Measurements from ENCODE around the gene KRT81.

Gene KRT81

DNA sequence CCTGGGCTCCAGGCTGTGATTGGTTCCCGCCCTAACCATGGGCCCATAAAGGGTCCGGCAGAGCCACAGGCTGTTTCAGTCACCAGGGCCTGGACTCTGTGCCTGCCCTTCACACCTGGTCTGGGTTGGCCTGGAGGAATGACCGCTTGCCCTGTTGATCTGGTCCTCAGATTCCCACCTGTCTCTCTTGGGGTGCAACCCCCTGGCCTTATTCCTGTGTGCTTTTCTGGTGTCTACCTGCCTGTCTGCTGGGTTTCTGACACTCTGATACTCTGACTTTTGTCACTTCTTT, 32.8 kb upstream of the KRT81 start:
- in situ Hi-C loops (cut with HindIII; ENCODE audit: low sequenced_read_pairs), result no loop called here
- no peak for DNase-seq (ENCODE audit: low read depth, low spot score)
- TF ChIP-seq, protein P1, sequence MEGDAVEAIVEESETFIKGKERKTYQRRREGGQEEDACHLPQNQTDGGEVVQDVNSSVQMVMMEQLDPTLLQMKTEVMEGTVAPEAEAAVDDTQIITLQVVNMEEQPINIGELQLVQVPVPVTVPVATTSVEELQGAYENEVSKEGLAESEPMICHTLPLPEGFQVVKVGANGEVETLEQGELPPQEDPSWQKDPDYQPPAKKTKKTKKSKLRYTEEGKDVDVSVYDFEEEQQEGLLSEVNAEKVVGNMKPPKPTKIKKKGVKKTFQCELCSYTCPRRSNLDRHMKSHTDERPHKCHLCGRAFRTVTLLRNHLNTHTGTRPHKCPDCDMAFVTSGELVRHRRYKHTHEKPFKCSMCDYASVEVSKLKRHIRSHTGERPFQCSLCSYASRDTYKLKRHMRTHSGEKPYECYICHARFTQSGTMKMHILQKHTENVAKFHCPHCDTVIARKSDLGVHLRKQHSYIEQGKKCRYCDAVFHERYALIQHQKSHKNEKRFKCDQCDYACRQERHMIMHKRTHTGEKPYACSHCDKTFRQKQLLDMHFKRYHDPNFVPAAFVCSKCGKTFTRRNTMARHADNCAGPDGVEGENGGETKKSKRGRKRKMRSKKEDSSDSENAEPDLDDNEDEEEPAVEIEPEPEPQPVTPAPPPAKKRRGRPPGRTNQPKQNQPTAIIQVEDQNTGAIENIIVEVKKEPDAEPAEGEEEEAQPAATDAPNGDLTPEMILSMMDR (IDR thresholded peaks at IDR 0.05; ENCODE audit: low read depth, low read length), result no peak
- H3K4me3 ChIP-seq (ENCODE audit: low read depth, low read length), result no peak overlapping the region

DNA sequence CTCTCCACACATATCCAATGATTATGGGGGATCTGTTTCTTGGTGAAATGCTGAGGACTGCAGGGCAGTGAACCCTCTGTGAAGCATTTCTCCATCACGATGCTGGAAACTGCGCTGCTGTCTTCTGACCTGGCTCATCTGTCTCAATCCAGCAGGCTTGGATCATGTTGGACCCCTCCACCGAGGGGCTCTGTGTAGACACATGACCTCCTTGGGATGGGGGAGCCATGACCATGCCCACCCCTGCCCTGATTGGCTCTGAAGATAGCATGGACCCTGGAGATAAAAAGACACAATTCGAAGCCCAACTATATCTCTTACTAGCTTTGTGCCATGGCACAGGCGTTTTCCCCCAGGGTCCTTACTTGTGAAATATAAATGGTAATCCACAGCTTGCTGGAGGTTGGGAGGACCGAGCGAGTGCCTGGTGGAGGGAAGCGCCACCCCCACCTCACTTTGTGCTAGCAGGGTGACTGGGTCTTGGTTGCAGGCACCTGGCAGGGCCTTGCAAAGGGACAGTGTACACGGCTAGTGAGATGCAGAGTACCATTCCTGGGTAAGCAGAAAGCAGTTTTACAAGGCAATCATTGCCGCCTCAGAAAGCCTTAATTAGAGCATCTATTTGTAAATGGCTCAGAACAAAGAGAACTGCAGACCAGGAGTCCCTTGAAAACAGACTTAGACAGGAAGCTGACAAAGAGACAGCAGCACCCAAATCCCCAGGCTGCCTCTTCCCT, 32.2 kb upstream of the KRT81 start:
- TF ChIP-seq, protein P1 (IDR thresholded peaks at IDR 0.05; ENCODE audit: low read depth, low read length), result no peak
- H3K4me3 ChIP-seq (ENCODE audit: low read depth, low read length), result no peak overlapping the region
- no peak for DNase-seq (ENCODE audit: low read depth, low spot score)
- in situ Hi-C loops (cut with HindIII; ENCODE audit: low sequenced_read_pairs), result no loop called here

DNA sequence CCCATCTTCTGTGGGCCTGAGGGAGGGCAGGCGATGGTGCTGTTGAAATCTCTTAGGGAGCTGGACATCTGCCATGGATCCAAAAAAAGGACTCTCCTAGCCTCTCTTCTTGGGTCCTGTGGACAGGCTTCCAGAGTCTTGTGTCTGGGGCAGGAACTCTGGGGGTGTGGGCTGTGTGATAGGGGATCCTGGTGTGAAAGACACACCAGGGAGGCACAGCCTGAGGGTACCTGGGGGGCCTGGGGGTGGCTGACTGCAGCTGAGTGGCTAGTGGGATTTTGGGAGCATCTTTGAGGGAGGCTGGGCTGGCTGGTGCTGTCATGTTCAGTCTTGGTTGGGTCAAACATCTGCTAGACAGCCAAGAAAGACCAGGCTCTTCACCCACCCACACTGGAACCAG, 31.7 kb upstream of the KRT81 start:
- DNase-seq (ENCODE audit: low read depth, low spot score), result no peak
- in situ Hi-C loops (cut with HindIII; ENCODE audit: low sequenced_read_pairs), result no loop called here
- TF ChIP-seq, protein P1 (IDR thresholded peaks at IDR 0.05; ENCODE audit: low read depth, low read length), result no peak
- H3K4me3 ChIP-seq (ENCODE audit: low read depth, low read length), result no peak overlapping the region

DNA sequence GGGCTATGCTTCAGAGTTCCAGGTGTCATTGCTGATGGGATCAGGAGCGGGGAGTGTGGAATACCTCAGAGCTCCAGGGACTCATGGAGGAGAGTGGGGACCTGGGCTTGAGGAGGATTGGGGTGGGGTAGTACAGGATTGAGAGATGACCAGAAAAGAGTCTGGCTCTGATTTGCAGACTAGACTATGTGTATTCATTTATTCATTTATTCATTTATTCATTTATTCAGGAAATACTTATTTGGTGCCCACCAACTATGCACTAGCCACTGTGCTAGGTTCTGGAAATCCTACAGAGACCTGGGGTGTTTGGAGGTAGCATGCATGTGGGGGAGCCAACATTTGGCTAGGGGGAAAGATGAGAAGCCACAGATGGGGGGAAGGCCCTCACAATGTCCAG, 30.7 kb upstream of the KRT81 start:
- H3K4me3 ChIP-seq (ENCODE audit: low read depth, low read length), result no peak overlapping the region
- TF ChIP-seq, protein P1 (IDR thresholded peaks at IDR 0.05; ENCODE audit: low read depth, low read length), result no peak
- DNase-seq (ENCODE audit: low read depth, low spot score), result no peak
- in situ Hi-C loops (cut with HindIII; ENCODE audit: low sequenced_read_pairs), result no loop called here

DNA sequence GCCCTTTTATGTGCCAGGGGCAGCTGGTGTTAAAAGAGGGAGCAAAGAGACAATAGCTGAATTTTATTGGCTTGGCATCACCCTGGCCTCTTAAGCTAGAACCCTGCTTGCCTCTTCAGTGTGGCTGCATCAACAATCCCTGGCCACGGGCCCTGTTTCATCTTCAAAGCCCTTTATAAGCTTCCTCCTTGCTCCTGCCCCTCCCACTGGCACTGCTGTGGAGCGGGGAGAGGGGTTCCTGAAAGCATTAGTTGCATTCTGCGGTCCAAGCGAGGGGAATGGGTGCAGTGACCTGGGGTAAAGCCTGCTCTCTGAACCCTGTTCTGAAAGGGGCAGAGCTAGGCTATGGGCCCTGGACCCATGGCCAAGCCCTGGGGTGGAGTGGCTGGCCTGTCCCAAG, 30.1 kb upstream of the KRT81 start:
- TF ChIP-seq, protein P1 (IDR thresholded peaks at IDR 0.05; ENCODE audit: low read depth, low read length), result no peak
- in situ Hi-C loops (cut with HindIII; ENCODE audit: low sequenced_read_pairs), result no loop called here
- no peak for DNase-seq (ENCODE audit: low read depth, low spot score)
- H3K4me3 ChIP-seq (ENCODE audit: low read depth, low read length), result no peak overlapping the region

DNA sequence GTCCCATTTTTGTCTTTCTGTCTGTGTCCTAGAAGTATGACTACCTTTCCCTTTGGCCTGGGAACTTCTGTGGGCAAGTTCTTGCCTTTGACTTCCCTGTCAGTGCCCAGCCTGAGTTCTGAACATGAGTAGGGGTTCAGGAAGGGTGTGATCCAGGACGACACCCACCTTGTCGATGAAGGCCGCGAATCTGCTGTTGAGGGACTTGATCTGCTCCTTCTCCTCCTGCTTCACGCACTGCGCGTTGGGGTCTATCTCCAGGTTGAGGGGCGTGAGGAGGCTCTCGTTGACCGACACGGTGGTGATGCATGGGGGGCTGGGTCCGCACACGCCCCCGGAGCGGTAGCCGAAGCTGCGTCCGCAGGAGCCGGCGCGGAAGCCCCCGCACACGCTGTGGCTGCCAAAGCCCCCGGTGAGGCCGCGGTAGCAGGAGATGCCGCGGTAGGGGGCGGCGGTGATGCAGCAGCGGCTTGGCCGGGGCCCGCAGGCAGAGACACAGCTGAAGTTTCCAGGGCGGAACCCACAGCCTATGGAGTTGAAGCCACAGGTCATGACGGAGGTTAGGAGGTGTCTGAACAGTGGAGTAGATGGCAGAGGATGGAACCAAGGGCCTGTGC, 29.6 kb upstream of the KRT81 start, which contains the start of gene KRT83:
TSS of gene KRT83 (minus strand) at position 615 of the 617 bp plus-strand sequence. CDS start at position 552, 63 bp downstream.
- no peak for DNase-seq (ENCODE audit: low read depth, low spot score)
- in situ Hi-C loops (cut with HindIII; ENCODE audit: low sequenced_read_pairs), result no loop called here
- no peak within 1 kb of the TSS for H3K4me3 ChIP-seq (ENCODE audit: low read depth, low read length)
- TF ChIP-seq, protein P1 (IDR thresholded peaks at IDR 0.05; ENCODE audit: low read depth, low read length), result no peak
